ENCODE results near the gene CACNA1S. TPM values are rescaled to one million over a fixed set of nuclear protein-coding genes. Genes with fewer than 3 reads are reported as not detected.

Gene CACNA1S
- total RNA-seq, 1 experiment from 2014 or later, result 0.02 TPM

DNA sequence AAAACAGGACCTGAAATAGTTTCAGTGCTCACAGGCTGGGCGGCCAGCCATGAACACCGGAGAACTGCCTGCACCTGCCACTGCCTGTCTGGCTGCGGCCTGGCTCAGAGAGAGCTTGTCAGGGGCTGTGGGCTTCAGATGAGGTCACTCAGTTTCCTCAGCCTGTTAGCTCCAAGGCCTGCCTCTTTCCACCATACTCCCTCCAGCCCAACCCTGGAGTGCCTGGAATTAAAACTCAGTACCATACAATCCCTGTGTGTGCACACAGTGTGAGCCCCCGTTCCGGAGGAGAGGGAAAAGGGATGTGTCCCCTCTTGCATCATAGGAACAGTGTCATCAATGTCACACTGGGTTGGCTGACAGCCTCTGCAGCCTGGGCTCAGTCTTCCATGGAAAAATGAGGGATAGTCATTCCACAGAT lies 16.2 kb downstream of the CACNA1S start:
- TF ChIP-seq MYBL2 (CRISPR knock-in tag; IDR thresholded peaks at IDR 0.05) (no peak), ZNF138 (CRISPR knock-in tag; conservative IDR thresholded peaks at IDR 0.05) (no peak), ZNF121 (CRISPR knock-in tag; IDR thresholded peaks at IDR 0.05) (no peak), RELA (CRISPR knock-in tag; IDR thresholded peaks at IDR 0.05; ENCODE audit: borderline replicate concordance) (no peak), SOX15 (CRISPR knock-in tag; IDR thresholded peaks at IDR 0.05) (no peak), CREM (CRISPR knock-in tag; IDR thresholded peaks at IDR 0.05) (no peak), NR2C2 (CRISPR knock-in tag; IDR thresholded peaks at IDR 0.05) (no peak), MXD4 (CRISPR knock-in tag; IDR thresholded peaks at IDR 0.05; ENCODE audit: borderline replicate concordance) (no peak), ZNF423 (CRISPR knock-in tag; IDR thresholded peaks at IDR 0.05) (no peak), RORB (CRISPR knock-in tag; IDR thresholded peaks at IDR 0.05) (no peak), TCF7 (CRISPR knock-in tag; IDR thresholded peaks at IDR 0.05; ENCODE audit: low read depth) (no peak), NFE2L1 (CRISPR knock-in tag; IDR thresholded peaks at IDR 0.05) (no peak), SMAD4 (CRISPR knock-in tag; IDR thresholded peaks at IDR 0.05) (no peak)
- TF ChIP-seq, protein P1, sequence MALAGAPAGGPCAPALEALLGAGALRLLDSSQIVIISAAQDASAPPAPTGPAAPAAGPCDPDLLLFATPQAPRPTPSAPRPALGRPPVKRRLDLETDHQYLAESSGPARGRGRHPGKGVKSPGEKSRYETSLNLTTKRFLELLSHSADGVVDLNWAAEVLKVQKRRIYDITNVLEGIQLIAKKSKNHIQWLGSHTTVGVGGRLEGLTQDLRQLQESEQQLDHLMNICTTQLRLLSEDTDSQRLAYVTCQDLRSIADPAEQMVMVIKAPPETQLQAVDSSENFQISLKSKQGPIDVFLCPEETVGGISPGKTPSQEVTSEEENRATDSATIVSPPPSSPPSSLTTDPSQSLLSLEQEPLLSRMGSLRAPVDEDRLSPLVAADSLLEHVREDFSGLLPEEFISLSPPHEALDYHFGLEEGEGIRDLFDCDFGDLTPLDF (CRISPR knock-in tag; IDR thresholded peaks at IDR 0.05), result no peak
- TF ChIP-seq, protein P2, sequence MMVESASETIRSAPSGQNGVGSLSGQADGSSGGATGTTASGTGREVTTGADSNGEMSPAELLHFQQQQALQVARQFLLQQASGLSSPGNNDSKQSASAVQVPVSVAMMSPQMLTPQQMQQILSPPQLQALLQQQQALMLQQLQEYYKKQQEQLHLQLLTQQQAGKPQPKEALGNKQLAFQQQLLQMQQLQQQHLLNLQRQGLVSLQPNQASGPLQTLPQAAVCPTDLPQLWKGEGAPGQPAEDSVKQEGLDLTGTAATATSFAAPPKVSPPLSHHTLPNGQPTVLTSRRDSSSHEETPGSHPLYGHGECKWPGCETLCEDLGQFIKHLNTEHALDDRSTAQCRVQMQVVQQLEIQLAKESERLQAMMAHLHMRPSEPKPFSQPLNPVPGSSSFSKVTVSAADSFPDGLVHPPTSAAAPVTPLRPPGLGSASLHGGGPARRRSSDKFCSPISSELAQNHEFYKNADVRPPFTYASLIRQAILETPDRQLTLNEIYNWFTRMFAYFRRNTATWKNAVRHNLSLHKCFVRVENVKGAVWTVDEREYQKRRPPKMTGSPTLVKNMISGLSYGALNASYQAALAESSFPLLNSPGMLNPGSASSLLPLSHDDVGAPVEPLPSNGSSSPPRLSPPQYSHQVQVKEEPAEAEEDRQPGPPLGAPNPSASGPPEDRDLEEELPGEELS (CRISPR knock-in tag; IDR thresholded peaks at IDR 0.05), result no peak
- TF ChIP-seq, protein P3, sequence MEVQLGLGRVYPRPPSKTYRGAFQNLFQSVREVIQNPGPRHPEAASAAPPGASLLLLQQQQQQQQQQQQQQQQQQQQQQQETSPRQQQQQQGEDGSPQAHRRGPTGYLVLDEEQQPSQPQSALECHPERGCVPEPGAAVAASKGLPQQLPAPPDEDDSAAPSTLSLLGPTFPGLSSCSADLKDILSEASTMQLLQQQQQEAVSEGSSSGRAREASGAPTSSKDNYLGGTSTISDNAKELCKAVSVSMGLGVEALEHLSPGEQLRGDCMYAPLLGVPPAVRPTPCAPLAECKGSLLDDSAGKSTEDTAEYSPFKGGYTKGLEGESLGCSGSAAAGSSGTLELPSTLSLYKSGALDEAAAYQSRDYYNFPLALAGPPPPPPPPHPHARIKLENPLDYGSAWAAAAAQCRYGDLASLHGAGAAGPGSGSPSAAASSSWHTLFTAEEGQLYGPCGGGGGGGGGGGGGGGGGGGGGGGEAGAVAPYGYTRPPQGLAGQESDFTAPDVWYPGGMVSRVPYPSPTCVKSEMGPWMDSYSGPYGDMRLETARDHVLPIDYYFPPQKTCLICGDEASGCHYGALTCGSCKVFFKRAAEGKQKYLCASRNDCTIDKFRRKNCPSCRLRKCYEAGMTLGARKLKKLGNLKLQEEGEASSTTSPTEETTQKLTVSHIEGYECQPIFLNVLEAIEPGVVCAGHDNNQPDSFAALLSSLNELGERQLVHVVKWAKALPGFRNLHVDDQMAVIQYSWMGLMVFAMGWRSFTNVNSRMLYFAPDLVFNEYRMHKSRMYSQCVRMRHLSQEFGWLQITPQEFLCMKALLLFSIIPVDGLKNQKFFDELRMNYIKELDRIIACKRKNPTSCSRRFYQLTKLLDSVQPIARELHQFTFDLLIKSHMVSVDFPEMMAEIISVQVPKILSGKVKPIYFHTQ (CRISPR knock-in tag; IDR thresholded peaks at IDR 0.05), result no peak
- TF ChIP-seq, protein P4, sequence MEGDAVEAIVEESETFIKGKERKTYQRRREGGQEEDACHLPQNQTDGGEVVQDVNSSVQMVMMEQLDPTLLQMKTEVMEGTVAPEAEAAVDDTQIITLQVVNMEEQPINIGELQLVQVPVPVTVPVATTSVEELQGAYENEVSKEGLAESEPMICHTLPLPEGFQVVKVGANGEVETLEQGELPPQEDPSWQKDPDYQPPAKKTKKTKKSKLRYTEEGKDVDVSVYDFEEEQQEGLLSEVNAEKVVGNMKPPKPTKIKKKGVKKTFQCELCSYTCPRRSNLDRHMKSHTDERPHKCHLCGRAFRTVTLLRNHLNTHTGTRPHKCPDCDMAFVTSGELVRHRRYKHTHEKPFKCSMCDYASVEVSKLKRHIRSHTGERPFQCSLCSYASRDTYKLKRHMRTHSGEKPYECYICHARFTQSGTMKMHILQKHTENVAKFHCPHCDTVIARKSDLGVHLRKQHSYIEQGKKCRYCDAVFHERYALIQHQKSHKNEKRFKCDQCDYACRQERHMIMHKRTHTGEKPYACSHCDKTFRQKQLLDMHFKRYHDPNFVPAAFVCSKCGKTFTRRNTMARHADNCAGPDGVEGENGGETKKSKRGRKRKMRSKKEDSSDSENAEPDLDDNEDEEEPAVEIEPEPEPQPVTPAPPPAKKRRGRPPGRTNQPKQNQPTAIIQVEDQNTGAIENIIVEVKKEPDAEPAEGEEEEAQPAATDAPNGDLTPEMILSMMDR (IDR thresholded peaks at IDR 0.05), result no peak
- TF ChIP-seq, protein P5, sequence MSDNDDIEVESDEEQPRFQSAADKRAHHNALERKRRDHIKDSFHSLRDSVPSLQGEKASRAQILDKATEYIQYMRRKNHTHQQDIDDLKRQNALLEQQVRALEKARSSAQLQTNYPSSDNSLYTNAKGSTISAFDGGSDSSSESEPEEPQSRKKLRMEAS (CRISPR knock-in tag; IDR thresholded peaks at IDR 0.05), result no peak
- TF ChIP-seq, protein P6, sequence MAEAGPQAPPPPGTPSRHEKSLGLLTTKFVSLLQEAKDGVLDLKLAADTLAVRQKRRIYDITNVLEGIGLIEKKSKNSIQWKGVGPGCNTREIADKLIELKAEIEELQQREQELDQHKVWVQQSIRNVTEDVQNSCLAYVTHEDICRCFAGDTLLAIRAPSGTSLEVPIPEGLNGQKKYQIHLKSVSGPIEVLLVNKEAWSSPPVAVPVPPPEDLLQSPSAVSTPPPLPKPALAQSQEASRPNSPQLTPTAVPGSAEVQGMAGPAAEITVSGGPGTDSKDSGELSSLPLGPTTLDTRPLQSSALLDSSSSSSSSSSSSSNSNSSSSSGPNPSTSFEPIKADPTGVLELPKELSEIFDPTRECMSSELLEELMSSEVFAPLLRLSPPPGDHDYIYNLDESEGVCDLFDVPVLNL (CRISPR knock-in tag; IDR thresholded peaks at IDR 0.05; ENCODE audit: borderline replicate concordance, low read depth), result no peak
- TF ChIP-seq, protein P7, sequence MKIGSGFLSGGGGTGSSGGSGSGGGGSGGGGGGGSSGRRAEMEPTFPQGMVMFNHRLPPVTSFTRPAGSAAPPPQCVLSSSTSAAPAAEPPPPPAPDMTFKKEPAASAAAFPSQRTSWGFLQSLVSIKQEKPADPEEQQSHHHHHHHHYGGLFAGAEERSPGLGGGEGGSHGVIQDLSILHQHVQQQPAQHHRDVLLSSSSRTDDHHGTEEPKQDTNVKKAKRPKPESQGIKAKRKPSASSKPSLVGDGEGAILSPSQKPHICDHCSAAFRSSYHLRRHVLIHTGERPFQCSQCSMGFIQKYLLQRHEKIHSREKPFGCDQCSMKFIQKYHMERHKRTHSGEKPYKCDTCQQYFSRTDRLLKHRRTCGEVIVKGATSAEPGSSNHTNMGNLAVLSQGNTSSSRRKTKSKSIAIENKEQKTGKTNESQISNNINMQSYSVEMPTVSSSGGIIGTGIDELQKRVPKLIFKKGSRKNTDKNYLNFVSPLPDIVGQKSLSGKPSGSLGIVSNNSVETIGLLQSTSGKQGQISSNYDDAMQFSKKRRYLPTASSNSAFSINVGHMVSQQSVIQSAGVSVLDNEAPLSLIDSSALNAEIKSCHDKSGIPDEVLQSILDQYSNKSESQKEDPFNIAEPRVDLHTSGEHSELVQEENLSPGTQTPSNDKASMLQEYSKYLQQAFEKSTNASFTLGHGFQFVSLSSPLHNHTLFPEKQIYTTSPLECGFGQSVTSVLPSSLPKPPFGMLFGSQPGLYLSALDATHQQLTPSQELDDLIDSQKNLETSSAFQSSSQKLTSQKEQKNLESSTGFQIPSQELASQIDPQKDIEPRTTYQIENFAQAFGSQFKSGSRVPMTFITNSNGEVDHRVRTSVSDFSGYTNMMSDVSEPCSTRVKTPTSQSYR (CRISPR knock-in tag; IDR thresholded peaks at IDR 0.05), result no peak
- Mint-ChIP-seq H3K4me3 (no peak overlapping the region), H3K36me3 (no peaks in the 10 kb centered on the region), H3K27me3 (ENCODE audit: low read depth) (no peaks in the 10 kb centered on the region), H3K27ac (no peak overlapping the region), H3K4me1 (no peaks in the 10 kb centered on the region), H3K9me3 (no peaks in the 10 kb centered on the region)
- ATAC-seq (no peak), DNase-seq (ENCODE audit: low spot score) (no peak)
- ChIA-PET CTCF (interaction anchor here (0.9 to 3.0 kb wide), 4 partner anchors 10 to 124 kb away, joined by 3 to 14 read pairs (median 4); partner anchors contain the start of gene TMEM9), POLR2A (no interaction called here)

Measured in WTC11 (cell line).